ENCODE results near the gene KIFC1. TPM values are rescaled to one million over a fixed set of nuclear protein-coding genes. Genes with fewer than 3 reads are reported as not detected.

The KIFC1 gene
- total RNA-seq, 1 experiment from 2014 or later = 73.8 TPM

GRCh38 chr6:33406126-33406525 lies 14.5 kb downstream of the KIFC1 start:
- Histone ChIP-seq H3K9ac (ENCODE audit: extremely low read depth, insufficient read length, low read length) (no peak overlapping the region), H3K23me2 (ENCODE audit: insufficient read length, low read depth, low read length, poor library complexity, severe bottlenecking) (peaks cover 7% of the 10 kb centered on the region), H3K56ac (ENCODE audit: insufficient read length, low read depth, low read length) (no peak overlapping the region), H2AFZ (ENCODE audit: low read length) (no peak overlapping the region), H3K14ac (ENCODE audit: insufficient read depth, low read length) (no peak overlapping the region), H3K79me1 (ENCODE audit: insufficient read depth, low read depth, low read length, poor library complexity, severe bottlenecking) (no peaks in the 10 kb centered on the region), H4K91ac (ENCODE audit: insufficient read length, low read depth, low read length) (no peak overlapping the region), H3K4me2 (ENCODE audit: insufficient read depth, insufficient read length, low read length) (no peak overlapping the region), H2BK15ac (ENCODE audit: low read depth, low read length) (no peak overlapping the region), H3K4me1 (ENCODE audit: insufficient read depth, low read length) (no peaks in the 10 kb centered on the region), H2BK20ac (ENCODE audit: low read depth, low read length, poor library complexity, severe bottlenecking) (no peak overlapping the region), H3K23ac (ENCODE audit: insufficient read length, low read depth, low read length) (no peak overlapping the region), H4K8ac (replicated peaks; ENCODE audit: insufficient read length, low read depth, low read length) (no peak overlapping the region), H2AK5ac (ENCODE audit: insufficient read length, low read length) (no peak overlapping the region), H3T11ph (ENCODE audit: low read length) (no peak overlapping the region), H3K79me2 (ENCODE audit: insufficient read depth, low read length) (no peaks in the 10 kb centered on the region), H3K9me3 (ENCODE audit: control insufficient read depth, low read depth, low read length) (no peaks in the 10 kb centered on the region), H3K27me3 (ENCODE audit: insufficient read depth, low read length) (no peaks in the 10 kb centered on the region), H4K20me1 (ENCODE audit: control insufficient read depth, insufficient read depth, insufficient read length) (no peaks in the 10 kb centered on the region), H2BK120ac (ENCODE audit: low read depth, low read length, poor library complexity, severe bottlenecking) (no peak overlapping the region), H3K4ac (ENCODE audit: low read depth, low read length) (no peak overlapping the region), H2BK12ac (ENCODE audit: insufficient read length, low read depth, low read length) (no peak overlapping the region), H3K18ac (ENCODE audit: insufficient read length, low read depth, low read length) (no peak overlapping the region), H2BK5ac (ENCODE audit: insufficient read length, low read length) (no peak overlapping the region), H4K5ac (ENCODE audit: insufficient read length, low read depth, low read length) (no peak overlapping the region), H3K27ac (ENCODE audit: insufficient read length, low read depth, low read length) (no peak overlapping the region)
- H3K27me3 Mint-ChIP-seq (ENCODE audit: low read depth) = no peaks in the 10 kb centered on the region; the same call in 1 of the 2 replicates
- TF ChIP-seq, protein P1, sequence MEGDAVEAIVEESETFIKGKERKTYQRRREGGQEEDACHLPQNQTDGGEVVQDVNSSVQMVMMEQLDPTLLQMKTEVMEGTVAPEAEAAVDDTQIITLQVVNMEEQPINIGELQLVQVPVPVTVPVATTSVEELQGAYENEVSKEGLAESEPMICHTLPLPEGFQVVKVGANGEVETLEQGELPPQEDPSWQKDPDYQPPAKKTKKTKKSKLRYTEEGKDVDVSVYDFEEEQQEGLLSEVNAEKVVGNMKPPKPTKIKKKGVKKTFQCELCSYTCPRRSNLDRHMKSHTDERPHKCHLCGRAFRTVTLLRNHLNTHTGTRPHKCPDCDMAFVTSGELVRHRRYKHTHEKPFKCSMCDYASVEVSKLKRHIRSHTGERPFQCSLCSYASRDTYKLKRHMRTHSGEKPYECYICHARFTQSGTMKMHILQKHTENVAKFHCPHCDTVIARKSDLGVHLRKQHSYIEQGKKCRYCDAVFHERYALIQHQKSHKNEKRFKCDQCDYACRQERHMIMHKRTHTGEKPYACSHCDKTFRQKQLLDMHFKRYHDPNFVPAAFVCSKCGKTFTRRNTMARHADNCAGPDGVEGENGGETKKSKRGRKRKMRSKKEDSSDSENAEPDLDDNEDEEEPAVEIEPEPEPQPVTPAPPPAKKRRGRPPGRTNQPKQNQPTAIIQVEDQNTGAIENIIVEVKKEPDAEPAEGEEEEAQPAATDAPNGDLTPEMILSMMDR (conservative IDR thresholded peaks at IDR 0.05) = no peak
- WGBS (ENCODE audit: extremely low coverage, insufficient read length, low lambda C conversion rate) = no CpG with 5 or more reads among the region's 17 CpGs
- H3K9me3 Mint-ChIP-seq = no peaks in the 10 kb centered on the region; a peak in 1 of 5 replicates
- no peak overlapping the region for H3K27ac Mint-ChIP-seq
- no peak for DNase-seq
- H3K36me3 Mint-ChIP-seq (ENCODE audit: insufficient read depth in 1 of 3, low read depth in 3 of 3) = peaks cover 34 to 71% (median 68%) of the 10 kb centered on the region in 3 experiments; a peak in 6 of 7 replicates
- H3K4me3 Mint-ChIP-seq = no peak overlapping the region; a peak in 1 of 5 replicates
- H3K4me1 Mint-ChIP-seq = peaks cover 8 to 14% of the 10 kb centered on the region in 2 experiments
